ENCODE data around the gene CUL1.

The CUL1 gene

DNA sequence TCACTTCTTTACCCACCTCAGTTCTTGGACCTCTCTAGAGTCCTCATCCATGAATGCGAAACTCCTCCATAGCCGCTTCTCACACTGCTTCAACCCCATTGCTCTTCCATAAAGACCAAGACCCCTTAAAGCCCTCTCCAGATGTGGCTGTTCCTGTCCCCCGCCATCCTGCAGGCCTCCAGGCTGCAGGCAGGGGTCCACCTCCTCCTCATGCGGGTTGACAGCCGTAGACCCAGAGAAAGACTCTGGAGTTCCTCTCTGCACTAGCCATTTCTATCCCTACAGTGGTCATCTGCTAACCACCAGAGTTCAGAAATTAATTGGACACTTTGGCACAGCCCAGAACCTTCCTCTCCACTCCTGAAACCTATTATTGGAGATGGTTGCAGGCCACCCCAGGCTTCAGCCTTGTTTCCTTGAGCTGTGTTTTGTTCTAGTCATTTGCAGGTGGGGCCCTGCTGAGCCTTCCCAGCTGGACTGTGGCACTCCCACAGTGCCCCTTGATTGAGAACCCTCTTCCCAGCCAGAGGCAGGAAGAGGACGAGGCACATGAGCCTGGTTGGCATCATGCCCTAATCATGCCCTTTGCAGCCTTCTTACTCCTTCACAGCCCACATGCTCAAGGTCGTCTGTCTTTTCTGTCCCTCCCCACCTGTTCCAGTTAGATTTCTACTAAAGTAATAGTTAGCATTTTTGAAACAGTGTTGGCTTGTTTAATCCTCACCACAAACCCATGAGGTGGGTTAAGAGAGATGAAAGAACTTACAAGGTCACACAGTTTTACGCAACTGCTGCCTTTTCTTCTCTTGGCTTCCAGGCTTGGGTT lies 23.9 kb downstream of the CUL1 start:
- DNase-seq (ENCODE audit: insufficient read length), result no peak
- FAIRE-seq, result no peak
- TF ChIP-seq POLR2AphosphoS5 (IDR thresholded peaks at IDR 0.05; ENCODE audit: low read depth, low read length) (no peak), TAF1 (IDR thresholded peaks at IDR 0.05; ENCODE audit: borderline replicate concordance, low read depth, low read length) (no peak), POLR2A (IDR thresholded peaks at IDR 0.05; ENCODE audit: low read depth, low read length) (no peak)

- no peak for FAIRE-seq
Observed at GRCh38 chr7:148723166-148723559, 24.5 kb downstream of the CUL1 start.

DNA sequence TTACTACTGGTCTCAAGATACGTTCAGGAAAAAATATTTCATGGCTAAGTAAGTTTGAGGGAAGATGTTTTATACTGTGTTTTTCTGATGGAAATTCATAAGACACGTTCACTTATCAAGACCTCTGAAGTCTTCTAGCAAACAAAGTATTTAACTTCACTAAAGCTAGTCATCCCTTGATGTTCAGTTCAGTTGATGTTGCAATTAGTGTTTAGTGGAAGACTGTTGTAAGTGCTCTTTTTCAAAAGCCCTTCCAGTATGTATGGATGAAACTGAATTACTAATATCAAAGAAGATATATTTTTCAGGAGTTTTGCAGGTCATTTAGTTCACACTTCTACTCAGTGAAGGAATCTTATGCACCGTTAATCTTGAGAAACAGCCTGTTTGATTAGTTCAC lies 25.1 kb downstream of the CUL1 start:
- FAIRE-seq (no peak), DNase-seq (ENCODE audit: insufficient read length) (no peak)
- no peak for TF ChIP-seq POLR2A (IDR thresholded peaks at IDR 0.05; ENCODE audit: low read depth, low read length)
- TF ChIP-seq TAF1 (IDR thresholded peaks at IDR 0.05; ENCODE audit: borderline replicate concordance, low read depth, low read length), result no peak
- no peak for TF ChIP-seq POLR2AphosphoS5 (IDR thresholded peaks at IDR 0.05; ENCODE audit: low read depth, low read length)

More at GRCh38 chr7:148723166-148723559, 24.5 kb downstream of the CUL1 start:
- TF ChIP-seq POLR2A (IDR thresholded peaks at IDR 0.05; ENCODE audit: low read depth, low read length) (no peak), TAF1 (IDR thresholded peaks at IDR 0.05; ENCODE audit: borderline replicate concordance, low read depth, low read length) (no peak), POLR2AphosphoS5 (IDR thresholded peaks at IDR 0.05; ENCODE audit: low read depth, low read length) (no peak)
- DNase-seq (ENCODE audit: insufficient read length), result no peak

DNA sequence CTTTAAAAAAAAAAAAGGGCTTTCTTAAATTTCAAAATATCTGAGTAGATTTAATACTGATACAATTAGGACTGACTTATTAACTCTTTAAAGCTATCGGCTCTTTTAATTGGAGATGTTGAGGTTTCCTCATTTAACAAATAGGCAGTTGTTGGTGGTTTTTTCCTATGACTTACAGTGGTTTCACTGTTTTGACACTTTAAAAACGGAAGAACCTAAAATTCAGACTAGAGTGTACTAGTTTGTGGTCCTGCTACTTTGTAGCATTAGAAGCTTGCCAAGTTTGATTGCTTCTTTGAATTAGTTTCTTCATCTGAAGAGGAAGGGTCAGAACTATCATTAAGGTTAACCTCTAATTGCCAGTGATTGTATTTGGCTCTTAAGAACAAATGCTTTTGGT lies 27.7 kb downstream of the CUL1 start:
- FAIRE-seq (no peak), DNase-seq (ENCODE audit: insufficient read length) (no peak)
- no peak for TF ChIP-seq POLR2AphosphoS5 (IDR thresholded peaks at IDR 0.05; ENCODE audit: low read depth, low read length)
- no peak for TF ChIP-seq POLR2A (IDR thresholded peaks at IDR 0.05; ENCODE audit: low read depth, low read length)
- no peak for TF ChIP-seq TAF1 (IDR thresholded peaks at IDR 0.05; ENCODE audit: borderline replicate concordance, low read depth, low read length)

DNA sequence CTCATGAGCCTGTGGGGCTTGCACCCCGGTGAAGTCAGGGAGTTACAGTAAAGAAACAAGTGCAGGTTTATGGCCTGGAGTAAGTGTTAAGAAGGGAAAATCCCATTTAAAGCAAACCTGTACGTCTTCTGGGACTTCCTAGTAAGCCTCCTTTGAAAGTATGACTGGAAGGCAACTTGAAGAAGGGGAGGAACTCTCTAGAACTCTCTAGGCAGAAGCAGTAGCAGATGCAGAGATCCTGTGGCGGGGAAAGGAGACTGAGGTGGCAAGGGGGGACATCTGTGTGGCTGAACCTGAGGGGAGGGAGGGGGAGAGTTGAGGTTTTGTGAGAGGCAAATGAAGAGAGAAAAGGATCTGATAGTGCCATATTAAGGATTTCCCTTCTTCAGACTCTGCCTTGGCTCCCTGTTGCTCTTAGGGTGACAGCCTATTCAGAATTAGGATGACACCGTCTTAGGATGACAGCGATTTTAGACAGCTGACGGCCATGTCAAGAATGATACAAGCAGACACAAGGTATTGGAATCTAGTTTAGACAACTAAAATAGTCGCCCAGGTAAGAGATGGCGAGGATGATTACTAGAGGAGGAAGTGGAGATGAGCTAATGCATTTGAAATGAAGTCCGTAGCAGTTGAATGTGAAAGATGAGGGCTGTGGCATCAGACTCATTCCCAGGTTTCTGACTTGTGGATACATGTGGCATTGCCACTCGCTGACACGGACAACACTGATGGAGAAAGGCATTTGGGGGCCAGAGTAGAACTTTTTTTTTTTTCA lies 29.0 kb downstream of the CUL1 start:
- FAIRE-seq (no peak), DNase-seq (ENCODE audit: insufficient read length) (no peak)
- TF ChIP-seq TAF1 (IDR thresholded peaks at IDR 0.05; ENCODE audit: borderline replicate concordance, low read depth, low read length) (no peak), POLR2A (IDR thresholded peaks at IDR 0.05; ENCODE audit: low read depth, low read length) (no peak), POLR2AphosphoS5 (IDR thresholded peaks at IDR 0.05; ENCODE audit: low read depth, low read length) (no peak)

DNA sequence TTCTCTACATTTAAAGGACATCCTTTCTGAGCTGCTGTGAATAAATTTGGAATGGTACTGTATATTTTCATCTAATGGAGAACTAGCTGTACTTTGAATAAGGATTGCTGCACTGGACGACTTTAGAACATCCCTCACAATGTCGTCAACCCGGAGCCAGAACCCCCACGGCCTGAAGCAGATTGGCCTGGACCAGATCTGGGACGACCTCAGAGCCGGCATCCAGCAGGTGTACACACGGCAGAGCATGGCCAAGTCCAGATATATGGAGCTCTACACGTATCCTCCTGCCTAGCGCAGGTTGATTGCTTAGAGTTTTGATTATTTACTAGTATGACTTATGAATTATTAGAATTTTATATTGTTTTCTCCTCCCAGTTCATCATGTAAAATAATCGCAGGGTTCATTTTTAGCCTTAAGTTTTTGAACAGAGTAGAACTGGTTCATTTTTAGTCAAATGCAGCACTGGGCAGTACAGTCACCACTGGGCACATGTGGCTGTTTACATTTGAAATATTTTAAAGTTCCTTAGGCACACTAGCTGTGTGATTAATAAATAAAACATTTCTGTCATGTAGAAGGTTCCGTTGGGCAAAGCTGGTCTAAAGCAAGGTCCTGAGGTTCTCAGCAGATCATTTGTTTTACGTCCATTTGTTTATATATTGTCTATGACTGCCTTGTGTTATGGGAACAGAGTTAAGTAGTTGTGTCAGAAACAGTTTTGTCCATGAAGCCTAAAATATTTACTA lies 31.5 kb downstream of the CUL1 start:
- no peak for FAIRE-seq
- DNase-seq (ENCODE audit: insufficient read length), result no peak
- TF ChIP-seq POLR2A (IDR thresholded peaks at IDR 0.05; ENCODE audit: low read depth, low read length) (no peak), TAF1 (IDR thresholded peaks at IDR 0.05; ENCODE audit: borderline replicate concordance, low read depth, low read length) (no peak), POLR2AphosphoS5 (IDR thresholded peaks at IDR 0.05; ENCODE audit: low read depth, low read length) (no peak)

- DNase-seq (ENCODE audit: insufficient read length) (no peak), FAIRE-seq (no peak)
- TF ChIP-seq TAF1 (IDR thresholded peaks at IDR 0.05; ENCODE audit: borderline replicate concordance, low read depth, low read length), result no peak
- no peak for TF ChIP-seq POLR2AphosphoS5 (IDR thresholded peaks at IDR 0.05; ENCODE audit: low read depth, low read length)
Observed at GRCh38 chr7:148732862-148733261, 34.2 kb downstream of the CUL1 start.

DNA sequence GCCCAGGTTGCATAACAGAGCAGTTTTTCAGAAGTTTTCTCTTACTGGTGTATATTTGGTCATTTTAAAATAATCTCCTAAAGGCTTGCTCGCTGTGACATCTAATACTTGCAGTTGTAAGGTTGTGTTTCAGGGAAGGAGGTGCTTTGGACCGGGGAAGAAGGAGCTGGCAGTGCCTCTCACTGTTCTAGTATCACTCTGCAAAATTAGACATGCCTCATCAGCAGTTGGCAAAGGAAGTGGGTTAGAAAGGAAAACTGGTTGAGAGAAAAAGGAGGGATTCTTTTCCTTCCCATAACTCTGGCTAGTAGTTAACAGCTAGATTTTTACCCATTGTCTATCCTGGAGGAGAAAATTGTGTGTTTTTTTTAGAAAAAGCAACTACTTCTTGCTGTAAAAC lies 34.8 kb downstream of the CUL1 start:
- no peak for FAIRE-seq
- TF ChIP-seq TAF1 (IDR thresholded peaks at IDR 0.05; ENCODE audit: borderline replicate concordance, low read depth, low read length) (no peak), POLR2AphosphoS5 (IDR thresholded peaks at IDR 0.05; ENCODE audit: low read depth, low read length) (no peak), POLR2A (IDR thresholded peaks at IDR 0.05; ENCODE audit: low read depth, low read length) (no peak)
- DNase-seq (ENCODE audit: insufficient read length), result no peak

GRCh38 chr7:148735141-148735540 lies 36.4 kb downstream of the CUL1 start:
- FAIRE-seq (no peak), DNase-seq (ENCODE audit: insufficient read length) (no peak)
- TF ChIP-seq TAF1 (IDR thresholded peaks at IDR 0.05; ENCODE audit: borderline replicate concordance, low read depth, low read length) (no peak), POLR2A (IDR thresholded peaks at IDR 0.05; ENCODE audit: low read depth, low read length) (no peak), POLR2AphosphoS5 (IDR thresholded peaks at IDR 0.05; ENCODE audit: low read depth, low read length) (no peak)

DNA sequence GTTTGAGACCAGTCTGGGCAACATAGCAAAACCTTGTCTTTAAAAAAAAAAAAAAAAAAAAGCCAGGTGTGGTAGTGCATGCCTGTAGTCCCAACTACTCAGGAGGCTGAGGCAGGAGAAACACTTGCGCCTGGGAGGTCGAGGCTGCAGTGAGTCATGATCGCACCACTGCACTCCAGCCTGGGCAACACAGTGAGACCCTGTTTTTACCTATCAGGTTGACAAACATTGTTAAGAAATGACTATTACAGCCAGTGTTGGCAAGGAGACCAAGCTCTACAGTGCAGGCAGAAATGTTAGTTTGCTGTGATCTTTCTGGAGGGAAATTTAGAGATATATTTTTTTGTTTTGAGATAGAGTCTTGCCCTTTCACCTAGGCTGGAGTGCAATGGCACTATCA lies 37.3 kb downstream of the CUL1 start:
- no peak for FAIRE-seq
- no peak for DNase-seq (ENCODE audit: insufficient read length)
- TF ChIP-seq POLR2AphosphoS5 (IDR thresholded peaks at IDR 0.05; ENCODE audit: low read depth, low read length), result no peak
- TF ChIP-seq POLR2A (IDR thresholded peaks at IDR 0.05; ENCODE audit: low read depth, low read length), result no peak
- TF ChIP-seq TAF1 (IDR thresholded peaks at IDR 0.05; ENCODE audit: borderline replicate concordance, low read depth, low read length), result no peak
